Measurements from ENCODE around the gene LYPD6B. TPM values are rescaled to one million over a fixed set of nuclear protein-coding genes. Genes with fewer than 3 reads are reported as not detected.

Gene LYPD6B
- total RNA-seq, 1 experiment from 2014 or later: 2.0 TPM

DNA sequence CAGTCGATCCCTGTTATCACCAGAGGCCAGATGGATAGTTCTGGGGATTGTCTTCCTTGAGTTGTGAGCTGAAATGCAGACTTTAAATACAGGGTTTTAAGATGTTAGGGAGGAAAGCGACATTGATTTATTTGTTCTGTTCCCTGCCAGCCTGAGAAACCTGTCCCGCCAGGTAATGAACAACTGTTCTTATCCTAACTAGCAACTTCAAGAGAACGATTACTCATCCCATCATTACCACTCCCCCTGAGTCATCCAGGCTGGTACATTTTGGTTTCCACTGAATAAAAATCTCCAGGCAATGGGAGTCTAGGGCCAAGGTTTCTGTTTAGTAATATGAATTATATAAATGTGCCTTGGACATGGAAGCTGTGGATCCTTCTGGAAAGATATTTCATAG is 131.2 kb downstream of the LYPD6B start:
- Histone ChIP-seq H2BK5ac (ENCODE audit: insufficient read length, low read length) (no peak overlapping the region), H2BK12ac (ENCODE audit: insufficient read length, low read depth, low read length) (no peak overlapping the region), H4K91ac (ENCODE audit: insufficient read length, low read depth, low read length) (no peak overlapping the region), H3K18ac (ENCODE audit: insufficient read length, low read depth, low read length) (no peak overlapping the region), H3K23ac (ENCODE audit: insufficient read length, low read depth, low read length) (no peak overlapping the region), H2BK15ac (ENCODE audit: low read depth, low read length) (no peak overlapping the region), H2AK5ac (ENCODE audit: insufficient read length, low read length) (no peak overlapping the region), H3K27me3 (ENCODE audit: insufficient read depth, low read length) (no peaks in the 10 kb centered on the region), H4K20me1 (ENCODE audit: control insufficient read depth, insufficient read depth, insufficient read length) (no peaks in the 10 kb centered on the region), H3K27ac (ENCODE audit: insufficient read length, low read depth, low read length) (no peak overlapping the region), H3K79me1 (ENCODE audit: insufficient read depth, low read depth, low read length, poor library complexity, severe bottlenecking) (no peaks in the 10 kb centered on the region), H3T11ph (ENCODE audit: low read length) (no peak overlapping the region), H3K4me1 (ENCODE audit: insufficient read depth, low read length) (no peaks in the 10 kb centered on the region), H2BK120ac (ENCODE audit: low read depth, low read length, poor library complexity, severe bottlenecking) (no peak overlapping the region), H4K8ac (replicated peaks; ENCODE audit: insufficient read length, low read depth, low read length) (no peak overlapping the region), H3K4ac (ENCODE audit: low read depth, low read length) (no peak overlapping the region), H3K4me2 (ENCODE audit: insufficient read depth, insufficient read length, low read length) (no peak overlapping the region), H3K79me2 (ENCODE audit: insufficient read depth, low read length) (no peaks in the 10 kb centered on the region), H3K9me3 (ENCODE audit: control insufficient read depth, low read depth, low read length) (no peaks in the 10 kb centered on the region), H3K56ac (ENCODE audit: insufficient read length, low read depth, low read length) (no peak overlapping the region), H3K9ac (ENCODE audit: extremely low read depth, insufficient read length, low read length) (no peak overlapping the region), H4K5ac (ENCODE audit: insufficient read length, low read depth, low read length) (no peak overlapping the region), H3K23me2 (ENCODE audit: insufficient read length, low read depth, low read length, poor library complexity, severe bottlenecking) (no peaks in the 10 kb centered on the region), H2BK20ac (ENCODE audit: low read depth, low read length, poor library complexity, severe bottlenecking) (no peak overlapping the region), H2AFZ (ENCODE audit: low read length) (no peak overlapping the region), H3K14ac (ENCODE audit: insufficient read depth, low read length) (no peak overlapping the region)
- no peak for DNase-seq
- Mint-ChIP-seq H3K9me3 (peaks cover 0 to 3% of the 10 kb centered on the region in 2 experiments; a peak in 3 of 5 replicates), H3K4me3 (no peak overlapping the region), H3K36me3 (ENCODE audit: insufficient read depth in 1 of 3, low read depth in 3 of 3) (no peaks in the 10 kb centered on the region; a peak in 1 of 7 replicates), H3K27ac (no peak overlapping the region; a peak in 1 of 7 replicates), H3K4me1 (peaks cover 8 to 10% of the 10 kb centered on the region in 2 experiments), H3K27me3 (ENCODE audit: low read depth) (no peaks in the 10 kb centered on the region)
- TF ChIP-seq, protein P1, sequence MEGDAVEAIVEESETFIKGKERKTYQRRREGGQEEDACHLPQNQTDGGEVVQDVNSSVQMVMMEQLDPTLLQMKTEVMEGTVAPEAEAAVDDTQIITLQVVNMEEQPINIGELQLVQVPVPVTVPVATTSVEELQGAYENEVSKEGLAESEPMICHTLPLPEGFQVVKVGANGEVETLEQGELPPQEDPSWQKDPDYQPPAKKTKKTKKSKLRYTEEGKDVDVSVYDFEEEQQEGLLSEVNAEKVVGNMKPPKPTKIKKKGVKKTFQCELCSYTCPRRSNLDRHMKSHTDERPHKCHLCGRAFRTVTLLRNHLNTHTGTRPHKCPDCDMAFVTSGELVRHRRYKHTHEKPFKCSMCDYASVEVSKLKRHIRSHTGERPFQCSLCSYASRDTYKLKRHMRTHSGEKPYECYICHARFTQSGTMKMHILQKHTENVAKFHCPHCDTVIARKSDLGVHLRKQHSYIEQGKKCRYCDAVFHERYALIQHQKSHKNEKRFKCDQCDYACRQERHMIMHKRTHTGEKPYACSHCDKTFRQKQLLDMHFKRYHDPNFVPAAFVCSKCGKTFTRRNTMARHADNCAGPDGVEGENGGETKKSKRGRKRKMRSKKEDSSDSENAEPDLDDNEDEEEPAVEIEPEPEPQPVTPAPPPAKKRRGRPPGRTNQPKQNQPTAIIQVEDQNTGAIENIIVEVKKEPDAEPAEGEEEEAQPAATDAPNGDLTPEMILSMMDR (conservative IDR thresholded peaks at IDR 0.05): no peak
- no CpG with 5 or more reads among the region's 4 CpGs for WGBS (ENCODE audit: extremely low coverage, insufficient read length, low lambda C conversion rate)

Measured in H9 (cell line).